ENCODE results near the gene LDAH.
"Not testable (repeated sequence)": the region's sequence is repeated elsewhere in the genome, so short reads cannot be mapped to it uniquely, and the experiment has no call there.

The LDAH gene

DNA sequence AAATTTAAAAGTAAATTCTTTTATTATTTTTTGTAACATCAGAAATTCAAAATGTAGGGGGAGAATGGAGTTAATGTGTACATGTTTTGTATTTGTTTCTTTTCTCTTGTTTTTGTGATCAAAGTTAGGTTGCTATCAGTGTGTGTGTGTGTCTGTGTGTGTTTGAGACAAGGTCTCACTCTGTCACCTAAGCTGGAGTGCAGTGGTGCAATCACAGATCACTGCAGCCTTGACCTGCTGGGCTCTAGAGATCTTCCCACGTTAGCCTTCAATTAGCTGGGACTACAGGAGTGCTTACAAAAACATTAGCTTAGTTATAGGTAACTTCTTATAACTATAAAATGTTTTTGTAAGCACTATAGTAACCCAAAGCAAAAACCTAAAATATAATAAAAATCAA lies 105.3 kb downstream of the LDAH start:
- no peak for DNase-seq

DNA sequence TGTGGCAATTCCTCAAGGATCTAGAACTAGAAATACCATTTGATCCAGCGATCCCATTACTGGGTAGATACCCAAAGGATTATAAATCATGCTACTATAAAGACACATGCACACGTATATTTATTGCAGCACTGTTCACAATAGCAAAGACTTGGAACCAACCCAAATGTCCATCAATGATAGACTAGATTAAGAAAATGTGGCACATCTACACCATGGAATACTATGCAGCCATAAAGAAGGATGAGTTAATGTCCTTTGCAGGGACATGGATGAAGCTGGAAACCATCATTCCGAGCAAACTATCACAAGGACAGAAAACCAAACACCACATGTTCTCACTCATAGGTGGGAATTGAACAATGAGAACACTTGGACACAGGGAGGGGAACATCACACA lies 106.7 kb downstream of the LDAH start:
- not testable (repeated sequence) for DNase-seq

DNA sequence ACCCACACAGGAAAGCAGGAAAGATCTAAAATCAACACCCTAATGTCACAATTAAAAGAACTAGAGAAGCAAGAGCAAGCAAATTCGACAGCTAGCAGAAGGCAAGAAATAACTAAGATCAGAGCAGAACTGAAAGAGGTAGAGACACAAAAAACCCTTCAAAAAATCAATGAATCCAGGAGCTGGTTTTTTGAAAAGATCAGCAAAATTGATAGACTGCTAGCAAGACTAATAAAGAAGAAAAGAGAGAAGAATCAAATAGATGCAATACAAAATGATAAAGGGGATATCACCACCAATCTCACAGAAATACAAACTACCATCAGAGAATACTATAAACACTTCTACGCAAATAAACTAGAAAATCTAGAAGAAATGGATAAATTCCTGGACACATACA lies 108.5 kb downstream of the LDAH start:
- DNase-seq: not testable (repeated sequence)

DNA sequence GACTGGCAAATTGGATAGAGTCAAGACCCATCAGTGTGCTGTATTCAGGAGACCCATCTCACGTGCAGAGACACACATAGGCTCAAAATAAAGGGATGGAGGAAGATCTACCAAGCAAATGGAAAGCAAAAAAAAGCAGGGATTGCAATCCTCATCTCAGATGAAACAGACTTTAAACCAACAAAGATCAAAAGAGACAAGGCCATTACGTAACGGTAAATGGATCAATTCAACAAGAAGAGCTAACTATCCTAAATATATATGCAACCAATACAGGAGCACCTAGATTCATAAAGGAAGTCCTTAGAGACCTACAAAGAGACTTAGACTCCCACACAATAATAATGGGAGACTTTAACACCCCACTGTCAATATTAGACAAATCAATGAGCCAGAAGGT lies 109.3 kb downstream of the LDAH start:
- not testable (repeated sequence) for DNase-seq

DNA sequence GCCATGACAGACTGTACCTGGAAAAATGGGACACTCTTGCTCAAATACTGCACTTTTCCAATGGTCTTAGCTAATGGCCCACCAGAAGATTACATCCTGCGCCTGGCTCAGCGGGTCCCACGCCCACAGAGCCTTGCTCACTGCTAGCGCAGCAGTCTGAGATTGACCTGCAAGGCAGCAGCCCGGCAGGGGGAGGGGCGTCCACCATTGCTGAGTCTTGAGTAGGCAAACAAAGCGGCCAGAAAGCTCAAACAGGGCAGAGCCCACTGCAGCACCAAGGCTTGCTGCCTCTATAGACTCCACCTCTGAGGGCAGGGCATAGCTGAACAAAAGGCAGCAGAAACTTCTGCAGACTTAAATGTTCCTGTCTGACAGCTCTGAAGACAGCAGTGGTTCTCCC lies 111.3 kb downstream of the LDAH start:
- DNase-seq: not testable (repeated sequence)

DNA sequence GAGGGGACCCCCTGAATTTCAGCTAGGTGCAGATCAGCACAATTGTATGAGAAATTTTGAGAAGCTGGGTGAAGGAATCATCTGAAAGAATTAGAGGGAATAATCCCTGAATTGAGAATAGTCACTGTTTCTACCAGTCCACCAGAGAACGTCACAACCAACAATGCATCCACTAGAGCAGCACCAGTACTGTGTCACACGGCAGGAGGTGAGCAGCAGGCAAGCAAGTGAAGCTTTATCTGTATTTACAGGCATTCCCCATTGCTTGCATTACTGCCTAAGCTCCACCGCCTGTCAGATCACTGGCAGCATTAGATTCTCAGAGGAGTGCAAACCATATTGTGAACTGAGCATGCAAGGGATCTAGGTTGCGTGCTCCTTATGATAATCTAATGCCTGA lies 115.3 kb downstream of the LDAH start:
- DNase-seq: no peak

DNA sequence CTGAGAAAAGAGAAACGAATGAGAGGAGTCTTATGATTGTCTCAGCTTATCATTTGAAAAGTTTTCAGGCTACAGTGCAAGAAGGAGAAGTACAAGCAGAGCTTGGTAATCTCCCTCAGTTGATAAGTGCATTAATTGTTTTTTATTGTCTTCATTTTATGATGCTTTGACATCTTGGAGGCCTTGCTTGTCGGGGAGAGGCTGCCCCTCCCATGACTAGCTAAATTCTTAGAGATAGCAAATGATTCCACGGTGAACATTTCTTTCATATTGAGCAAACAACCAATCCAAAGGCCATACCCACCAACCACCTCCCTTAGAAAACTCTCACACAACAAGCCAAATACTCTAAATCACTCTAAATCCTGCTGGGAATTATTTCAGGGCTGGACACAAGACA lies 116.1 kb downstream of the LDAH start:
- DNase-seq: no peak

DNA sequence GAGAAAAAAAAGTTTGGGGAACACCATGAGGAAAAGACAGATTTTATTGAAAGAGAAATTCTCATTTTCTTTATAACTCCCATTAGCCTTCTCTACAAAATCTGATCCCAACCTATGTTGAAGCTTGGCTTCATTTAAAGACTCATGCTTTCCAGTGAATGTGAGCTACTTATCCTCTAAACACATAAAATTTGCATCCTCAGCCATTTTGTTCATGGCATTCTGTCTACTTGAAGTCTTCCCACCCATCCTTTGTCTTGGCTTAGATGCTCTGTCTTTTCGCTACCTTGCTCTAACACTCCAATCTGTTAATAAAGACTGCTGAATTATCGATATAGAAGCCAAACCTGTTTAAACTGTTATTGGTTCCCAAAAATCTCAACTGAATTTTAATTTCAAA lies 116.7 kb downstream of the LDAH start:
- DNase-seq: no peak

DNA sequence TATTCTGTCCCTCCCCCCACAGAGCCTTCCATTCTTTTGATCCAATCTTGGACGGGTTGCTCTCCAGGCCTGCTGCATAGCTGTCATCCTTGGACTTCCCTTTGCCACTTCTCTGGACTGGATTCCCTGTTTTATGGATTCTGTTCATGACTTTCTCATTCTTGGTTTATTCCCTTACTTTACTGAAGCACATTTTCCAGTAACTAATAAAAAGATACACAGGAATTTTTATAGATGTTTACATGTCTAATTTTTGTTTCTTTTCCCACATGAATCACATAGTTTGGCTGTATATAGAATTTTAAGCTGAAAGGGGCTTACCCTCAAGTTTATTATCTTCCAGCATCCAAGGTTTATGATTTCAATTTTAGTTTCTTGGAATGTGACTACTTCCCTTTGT lies 118.0 kb downstream of the LDAH start:
- DNase-seq: no peak

DNA sequence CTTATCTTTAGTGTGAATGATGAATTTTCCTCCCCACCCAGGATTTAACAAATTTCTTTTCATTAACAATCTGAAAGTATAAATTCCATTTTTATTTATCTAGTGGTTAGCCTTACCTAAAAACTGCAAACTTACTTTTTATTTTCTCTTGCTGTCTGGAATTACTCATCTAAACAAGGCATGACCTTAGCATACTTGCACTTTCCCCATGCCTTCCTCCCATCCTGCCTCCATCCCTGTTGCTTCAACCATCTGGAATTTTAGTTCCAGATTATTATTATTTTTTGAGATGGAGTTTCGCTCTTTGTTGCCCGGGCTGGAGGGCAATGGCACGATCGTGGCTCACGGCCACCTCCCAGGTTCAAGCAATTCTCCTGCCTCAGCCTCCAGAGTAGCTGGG lies 120.3 kb downstream of the LDAH start:
- no peak for DNase-seq

DNA sequence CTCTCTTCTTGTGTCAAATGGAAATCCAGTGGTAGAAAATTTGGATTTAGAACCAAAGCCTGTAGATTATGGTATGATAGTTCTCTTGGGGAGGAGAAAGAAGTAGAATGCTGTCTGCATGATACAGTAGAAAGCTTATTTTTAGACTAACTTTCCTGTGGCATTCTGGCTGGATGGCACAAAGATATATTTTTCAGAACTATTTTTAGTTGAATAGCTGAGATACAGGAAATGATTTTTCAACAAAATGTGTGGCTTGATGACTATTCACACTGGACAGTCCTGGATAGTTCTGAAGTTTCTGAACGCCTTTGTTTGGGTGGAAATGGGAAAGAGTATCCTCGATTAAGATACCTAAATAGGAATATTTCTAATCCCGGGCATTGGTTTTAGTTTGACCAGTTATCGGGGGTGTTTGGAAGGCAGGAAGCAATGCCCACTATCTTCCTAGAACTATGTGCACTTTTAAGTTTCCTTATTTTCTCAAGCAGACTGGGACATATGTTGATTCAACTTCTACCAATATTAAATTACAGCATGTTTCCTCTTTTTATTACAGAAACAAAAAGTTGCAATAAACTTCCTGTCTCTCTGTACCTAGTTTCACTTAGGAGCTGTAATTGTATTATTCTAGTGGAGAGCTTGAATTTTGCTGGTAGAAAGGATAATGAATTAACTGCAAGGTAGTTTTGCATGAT lies 123.8 kb downstream of the LDAH start:
- no peak for DNase-seq

DNA sequence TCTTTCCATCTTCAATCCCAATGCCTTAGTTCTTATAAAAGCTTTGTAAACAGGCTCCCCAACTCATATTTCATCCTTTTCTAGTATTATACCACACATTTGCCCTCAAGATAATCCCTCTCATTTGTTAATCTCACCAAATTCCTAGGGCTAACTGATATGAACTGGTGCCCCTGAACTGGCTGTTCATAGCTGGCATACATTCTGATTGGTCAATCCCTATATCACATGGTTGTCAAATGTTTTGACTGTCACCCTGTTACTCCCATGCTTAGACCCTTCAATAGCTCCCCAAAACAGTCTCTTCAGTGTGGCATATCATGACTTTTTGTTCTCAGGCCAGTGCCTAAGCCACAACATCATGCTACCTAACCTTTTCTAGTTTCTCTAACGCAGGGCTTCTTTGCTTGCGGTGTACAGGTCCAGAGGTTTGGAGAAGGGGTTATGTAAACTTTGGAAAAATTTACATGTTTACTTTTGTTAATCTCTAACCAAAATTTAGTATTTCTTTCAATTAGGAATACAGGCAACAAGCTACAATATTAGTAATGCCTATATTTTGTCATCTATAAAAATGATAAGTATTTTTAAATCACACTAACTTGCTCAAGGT lies 125.5 kb downstream of the LDAH start:
- no peak for DNase-seq

DNA sequence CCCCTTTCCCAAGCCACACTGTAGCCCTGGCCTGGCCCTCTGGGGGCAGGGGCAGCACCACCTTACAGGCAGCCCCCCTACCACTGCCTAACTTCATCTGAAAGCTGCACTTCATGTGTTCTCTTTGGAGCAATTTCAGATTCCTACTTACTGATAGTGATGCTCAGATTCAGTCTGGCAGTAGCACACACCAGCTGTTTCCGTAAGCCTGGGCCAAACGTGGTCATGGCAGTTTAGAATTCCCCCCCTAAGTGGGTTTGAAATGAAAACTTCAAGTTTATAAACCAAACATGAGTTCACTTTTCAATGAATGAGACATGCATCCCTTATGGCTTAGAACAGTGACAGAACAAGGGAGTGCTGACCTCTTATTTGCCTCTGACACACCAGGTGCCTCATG lies 126.5 kb downstream of the LDAH start:
- no peak for DNase-seq

DNA sequence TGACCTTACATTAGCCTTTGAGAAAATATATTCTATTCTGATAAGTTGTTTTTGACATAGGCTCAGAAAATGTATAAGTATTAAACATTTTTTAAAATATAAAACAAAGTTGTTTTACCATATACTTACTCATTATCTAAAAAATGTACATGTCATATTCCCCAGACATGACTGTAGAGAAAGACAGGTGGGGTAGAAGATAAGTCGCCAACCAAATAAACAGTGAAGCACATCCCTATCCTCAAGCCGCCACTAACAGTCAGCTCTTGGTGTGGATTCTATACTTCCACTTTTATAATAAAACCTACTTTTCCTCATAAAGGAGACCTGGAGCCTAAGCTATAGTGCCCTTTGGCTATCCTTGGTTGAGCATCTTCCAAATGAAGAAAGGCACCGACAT lies 129.6 kb downstream of the LDAH start:
- no peak for DNase-seq

DNA sequence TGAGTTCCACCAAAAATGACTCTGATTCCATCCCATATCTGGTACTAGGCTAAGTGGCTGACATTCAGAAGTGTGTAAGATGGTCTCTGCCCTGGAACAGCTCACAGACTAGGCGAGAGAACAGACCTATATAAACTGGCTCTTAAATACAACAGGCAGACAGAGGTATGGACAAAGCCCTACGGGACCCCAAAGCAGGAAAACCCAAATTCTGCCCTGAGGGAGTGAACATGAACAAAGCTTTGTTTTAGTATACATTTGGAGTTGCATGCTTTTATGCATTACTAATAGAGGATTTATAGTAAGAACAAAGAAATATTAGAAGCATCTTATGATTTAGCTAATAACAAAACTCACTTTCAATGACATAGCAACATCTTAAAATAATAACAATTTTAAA lies 130.8 kb downstream of the LDAH start:
- no peak for DNase-seq

DNA sequence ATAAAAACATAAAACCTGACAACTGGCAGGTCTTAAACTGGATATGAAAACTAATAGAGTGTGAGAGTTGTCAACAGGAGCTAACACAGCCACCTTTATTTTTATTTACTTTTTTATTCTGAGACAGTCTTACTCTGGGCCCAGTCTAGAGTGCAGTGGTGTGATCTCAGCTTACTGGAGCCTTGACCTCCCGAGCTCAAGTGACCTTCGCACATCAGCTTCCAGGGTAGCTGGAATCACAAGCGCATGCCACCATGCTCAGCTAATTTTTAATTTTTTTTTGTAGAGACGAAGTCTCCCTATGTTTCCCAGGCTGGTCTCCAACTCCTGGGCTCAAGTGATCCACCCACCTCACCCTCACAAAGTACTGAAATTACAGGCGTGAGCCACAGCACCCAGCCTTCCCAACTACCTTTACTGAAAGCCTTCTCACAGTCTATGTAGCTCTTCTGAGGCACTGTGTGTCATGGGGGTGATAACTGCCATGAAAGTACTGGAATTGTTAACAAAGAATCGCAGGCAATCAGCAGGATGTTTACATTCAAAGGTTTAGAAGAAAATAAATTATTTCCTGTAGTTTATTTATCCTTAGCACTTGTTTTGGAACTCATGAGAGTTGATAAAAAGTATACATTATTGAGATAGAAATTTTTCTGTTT lies 131.7 kb downstream of the LDAH start:
- DNase-seq: no peak

DNA sequence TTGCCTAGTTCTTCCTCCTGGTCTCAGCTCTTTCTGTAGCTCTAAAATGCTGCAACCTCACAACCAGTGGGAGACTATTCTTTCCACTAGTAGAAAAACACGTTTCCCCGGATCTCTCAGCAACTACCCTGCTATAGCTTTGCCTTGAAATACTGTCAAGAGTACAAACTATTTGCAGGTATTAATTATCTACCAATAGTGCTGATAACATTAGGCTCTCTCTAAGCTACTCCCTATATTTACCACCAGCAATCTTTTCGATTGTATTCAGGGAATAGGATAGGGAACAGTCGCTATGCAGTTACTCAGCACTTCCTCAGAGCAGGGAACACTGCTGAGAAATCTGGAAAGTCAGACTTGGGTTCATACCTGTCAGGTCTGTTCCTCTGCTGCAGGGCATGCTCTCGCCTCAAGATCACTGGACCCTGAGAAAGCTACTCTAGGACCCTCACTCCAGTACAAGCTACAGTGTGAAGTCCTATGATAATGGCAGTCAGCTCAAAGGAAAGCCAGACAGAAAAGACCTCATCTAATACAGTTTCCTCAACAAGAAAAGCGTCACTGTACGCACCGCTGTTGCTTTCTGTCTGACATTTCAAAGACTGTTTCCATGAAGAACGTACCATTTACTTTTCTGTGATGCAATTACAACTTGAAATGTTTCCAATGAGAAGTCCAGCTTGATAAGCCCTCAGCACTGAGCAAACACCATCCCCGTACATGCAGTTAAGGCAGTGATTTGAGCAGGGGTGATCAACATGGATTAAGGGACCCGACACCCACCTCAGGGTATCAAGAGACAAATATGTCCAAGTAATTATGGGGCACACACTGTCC lies 133.3 kb downstream of the LDAH start:
- no peak for DNase-seq

DNA sequence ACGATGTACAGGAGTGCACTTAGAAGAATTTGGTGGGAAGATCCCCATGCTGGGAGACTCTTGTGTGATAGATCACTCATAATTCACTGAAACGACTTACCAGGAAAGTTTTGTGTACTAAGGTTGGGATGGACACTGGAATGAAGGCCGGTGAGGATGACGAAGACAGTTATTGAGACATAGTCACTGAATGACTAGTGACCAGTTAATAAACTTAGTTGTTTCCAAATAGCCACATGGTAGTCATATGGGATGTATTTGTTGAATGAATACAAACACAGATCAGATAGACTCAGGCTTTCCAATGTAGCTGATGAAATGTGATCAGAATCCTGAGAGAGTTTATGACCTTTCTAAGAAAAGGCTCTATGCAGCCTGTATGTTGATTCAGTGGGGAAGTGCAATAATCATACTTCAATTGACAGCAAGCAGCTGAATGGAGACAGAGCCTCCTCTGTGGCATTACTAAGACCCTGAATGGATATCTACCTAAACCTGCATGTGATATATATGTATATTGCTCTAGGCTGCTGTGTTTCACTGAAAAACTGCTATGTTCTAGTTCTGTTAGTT lies 135.6 kb downstream of the LDAH start:
- DNase-seq: no peak

DNA sequence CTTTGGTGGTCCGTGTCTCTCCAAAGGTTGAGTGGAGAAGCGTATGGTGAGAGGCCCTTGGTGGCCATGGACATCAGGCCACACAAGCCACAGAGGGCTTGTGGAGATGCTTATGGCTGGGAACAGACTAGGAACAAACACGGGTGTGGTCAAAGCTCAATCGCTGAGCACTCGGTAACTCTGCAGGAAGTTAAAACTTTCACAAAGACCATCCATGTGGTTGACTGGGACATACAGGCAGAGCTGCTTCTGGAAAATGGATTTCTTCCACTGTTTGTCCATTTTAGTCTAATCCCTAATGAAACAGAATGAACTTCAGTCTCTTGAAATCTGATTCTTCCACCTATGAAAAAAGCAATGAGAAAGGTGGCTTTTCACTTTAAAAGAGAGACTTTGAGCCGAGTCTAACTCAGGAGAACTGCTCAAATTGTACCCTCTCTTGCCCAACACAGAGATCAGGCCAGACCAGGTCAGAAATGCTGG lies 138.3 kb downstream of the LDAH start:
- DNase-seq: no peak

DNA sequence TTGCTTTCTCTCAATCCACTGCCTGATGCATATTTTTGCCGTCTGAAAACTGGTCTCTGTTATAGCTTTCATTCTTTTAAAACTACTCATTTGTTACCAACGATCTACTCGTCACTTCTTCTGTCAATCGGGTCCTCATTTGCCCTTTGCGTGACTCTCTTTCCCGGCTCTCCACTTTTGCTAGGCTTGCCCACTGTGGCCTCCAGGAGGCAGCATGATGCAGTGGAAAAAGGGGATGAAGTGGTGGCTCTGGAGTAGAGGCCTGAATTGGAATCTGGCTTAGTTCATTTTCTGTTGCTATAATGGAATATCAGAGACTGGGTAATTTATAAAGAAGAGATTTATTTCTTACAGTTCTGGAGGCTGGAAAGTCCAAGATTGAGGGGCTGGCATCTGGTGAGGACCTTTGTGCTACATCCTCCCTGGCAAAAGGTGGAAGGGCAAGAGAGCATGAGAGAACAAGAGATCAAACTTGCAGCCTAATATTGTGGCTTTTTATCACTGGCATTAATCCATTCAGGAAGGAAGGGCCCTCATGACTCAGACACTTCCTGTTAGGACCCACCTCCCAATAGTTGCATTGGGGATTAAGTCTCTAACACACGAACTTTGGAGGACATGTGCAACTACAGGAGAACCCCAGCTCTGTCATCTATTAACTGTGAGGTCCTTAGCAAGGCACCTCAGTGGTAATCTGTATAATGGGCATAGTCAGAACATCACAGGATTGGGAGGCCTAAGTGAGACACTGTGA lies 140.6 kb downstream of the LDAH start:
- no peak for DNase-seq

DNA sequence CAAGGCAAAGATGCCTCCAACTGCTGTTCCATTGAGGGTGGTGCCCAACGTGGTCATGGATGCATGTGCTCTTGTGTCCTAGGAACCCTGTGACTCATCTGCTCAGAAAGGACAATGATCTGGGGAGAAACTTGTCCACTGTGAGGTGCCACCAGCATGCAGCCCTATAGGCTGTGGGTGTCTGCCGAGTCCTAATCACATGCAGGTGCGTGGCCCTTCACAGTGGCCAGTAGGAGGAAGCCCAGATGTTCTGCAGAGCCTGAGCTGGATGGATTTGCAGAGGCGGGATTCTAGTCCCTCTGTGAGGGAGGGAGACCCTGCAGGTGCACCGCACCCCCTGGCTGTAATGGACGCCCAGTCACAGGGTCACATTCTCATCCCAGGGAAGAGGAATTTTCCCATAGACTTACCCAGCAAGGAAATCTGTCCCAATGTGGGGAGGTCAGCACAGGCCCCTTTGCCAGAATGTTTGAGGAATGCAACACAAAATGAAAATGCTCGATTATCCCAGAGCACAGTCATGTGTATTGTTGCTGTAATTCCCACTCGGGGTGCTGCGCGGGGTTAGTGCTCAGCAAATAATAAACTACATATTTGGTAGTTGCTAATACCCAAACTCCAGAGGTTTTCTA lies 142.0 kb downstream of the LDAH start:
- DNase-seq: no peak

DNA sequence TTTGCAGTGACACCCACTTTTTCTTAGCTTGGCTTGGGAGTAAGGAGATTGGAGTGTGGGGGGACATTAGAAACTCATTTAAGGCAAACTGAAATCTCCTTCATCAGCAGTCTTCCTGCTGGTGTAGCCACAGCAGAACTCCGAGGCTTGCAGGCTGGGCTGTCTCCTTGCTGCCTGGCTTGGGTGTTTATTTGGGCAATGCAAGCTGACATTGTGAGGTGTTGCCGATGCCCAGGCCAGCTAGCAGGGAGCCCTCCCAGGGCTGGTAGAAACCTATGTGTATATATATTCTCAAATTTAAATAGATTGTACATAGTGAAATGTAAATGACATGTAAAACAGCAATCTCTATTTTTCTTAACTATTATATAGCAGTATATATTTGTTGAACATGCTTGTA lies 144.1 kb downstream of the LDAH start:
- DNase-seq: no peak
